PC-9 (cell line): ENCODE measurements around the gene ZNF831.

Experiments used
- EZH2 ChIP-seq: fragments of 200-600 bp; sonication (generic); IDR thresholded peaks from 2 replicates; pipeline ENCODE4 v1.8.0; 2017; ENCODE audit warnings: antibody characterized with exemption, low read depth
- TF ChIP-seq, protein P1 (sequence below): fragments of 200-600 bp; sonication (generic); conservative IDR thresholded peaks from 2 replicates; pipeline ENCODE4 v1.6.1; 2017; ENCODE audit warnings: mixed run types, antibody characterized with exemption, mild to moderate bottlenecking, moderate library complexity

DNA sequence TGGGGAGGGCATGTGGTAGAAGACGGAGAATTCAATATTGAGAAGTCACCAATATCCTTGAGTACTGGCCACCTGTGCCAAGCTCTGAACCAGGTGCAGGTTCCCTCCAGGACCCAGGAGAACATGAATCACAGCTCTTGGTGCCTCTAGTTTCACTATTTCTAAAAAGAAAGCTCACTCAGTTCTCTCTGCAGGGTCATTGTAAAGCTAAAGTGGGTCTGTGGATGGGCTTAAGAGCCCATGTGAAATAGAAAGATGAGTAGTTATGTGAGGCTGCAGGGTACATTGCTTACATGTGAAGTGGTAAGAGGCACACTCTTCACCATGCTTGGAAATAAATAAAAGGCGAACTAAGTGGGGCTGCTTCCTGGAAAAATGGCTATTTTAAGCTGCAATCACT lies 43.6 kb downstream of the ZNF831 start:
- TF ChIP-seq, protein P1, sequence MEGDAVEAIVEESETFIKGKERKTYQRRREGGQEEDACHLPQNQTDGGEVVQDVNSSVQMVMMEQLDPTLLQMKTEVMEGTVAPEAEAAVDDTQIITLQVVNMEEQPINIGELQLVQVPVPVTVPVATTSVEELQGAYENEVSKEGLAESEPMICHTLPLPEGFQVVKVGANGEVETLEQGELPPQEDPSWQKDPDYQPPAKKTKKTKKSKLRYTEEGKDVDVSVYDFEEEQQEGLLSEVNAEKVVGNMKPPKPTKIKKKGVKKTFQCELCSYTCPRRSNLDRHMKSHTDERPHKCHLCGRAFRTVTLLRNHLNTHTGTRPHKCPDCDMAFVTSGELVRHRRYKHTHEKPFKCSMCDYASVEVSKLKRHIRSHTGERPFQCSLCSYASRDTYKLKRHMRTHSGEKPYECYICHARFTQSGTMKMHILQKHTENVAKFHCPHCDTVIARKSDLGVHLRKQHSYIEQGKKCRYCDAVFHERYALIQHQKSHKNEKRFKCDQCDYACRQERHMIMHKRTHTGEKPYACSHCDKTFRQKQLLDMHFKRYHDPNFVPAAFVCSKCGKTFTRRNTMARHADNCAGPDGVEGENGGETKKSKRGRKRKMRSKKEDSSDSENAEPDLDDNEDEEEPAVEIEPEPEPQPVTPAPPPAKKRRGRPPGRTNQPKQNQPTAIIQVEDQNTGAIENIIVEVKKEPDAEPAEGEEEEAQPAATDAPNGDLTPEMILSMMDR, result no peak
- no peak for TF ChIP-seq EZH2
